H1 (cell line): Measurements from ENCODE around the gene NT5DC1.

Experiments
- EZH2 ChIP-seq: fragments of 200-600 bp; sonication (generic); IDR thresholded peaks from 2 replicates; pipeline ENCODE4 v1.7.1; 2012; ENCODE audit warnings: low read depth, mild to moderate bottlenecking, moderate library complexity, low read length, inconsistent platforms; ENCODE audit not compliant: severe bottlenecking
- KDM5A ChIP-seq: fragments of 200-600 bp; IDR thresholded peaks from 2 replicates; pipeline ENCODE4 v1.7.1; 2012; ENCODE audit warnings: mild to moderate bottlenecking, low read length, inconsistent platforms, mixed read lengths
- POLR2A ChIP-seq, 2 experiments: IDR thresholded peaks; 1 replicate in 1 of 2; 2 replicates in 1 of 2; pipeline ENCODE4 v1.6.1; 2011; ENCODE audit warnings: low read depth in 2 of 2, low read length in 2 of 2, mild to moderate bottlenecking in 2 of 2; ENCODE audit errors: control extremely low read depth in 1 of 2
- POLR2AphosphoS5 ChIP-seq: IDR thresholded peaks from 2 replicates; pipeline ENCODE4 v1.6.1; 2011; ENCODE audit warnings: low read depth, low read length
- RAD21 ChIP-seq, 2 experiments: IDR thresholded peaks in 1 of 2; conservative IDR thresholded peaks in 1 of 2; 2 replicates each; pipeline ENCODE4 v1.6.1; 2011; ENCODE audit warnings: low read depth in 2 of 2, low read length in 2 of 2, improper control_type of control experiment in 1 of 2, inconsistent platforms in 1 of 2, mild to moderate bottlenecking in 1 of 2, moderate library complexity in 1 of 2
- RNF2 ChIP-seq: fragments of 200-900, 300-1000 bp; sonication (generic); IDR thresholded peaks from 2 replicates; pipeline ENCODE4 v1.7.1; 2016; ENCODE audit warnings: borderline replicate concordance, low read depth, mild to moderate bottlenecking, antibody characterized with exemption, low read length; ENCODE audit not compliant: poor library complexity, severe bottlenecking; ENCODE audit errors: missing control alignments
- SIRT6 ChIP-seq: IDR thresholded peaks from one replicate; pipeline ENCODE4 v1.7.1; 2012; ENCODE audit warnings: low read length, inconsistent platforms
- SRF ChIP-seq: IDR thresholded peaks from 2 replicates; pipeline ENCODE4 v1.6.1; 2011; ENCODE audit warnings: mild to moderate bottlenecking, low read depth, low read length, moderate library complexity
- TAF1 ChIP-seq: IDR thresholded peaks from 2 replicates; pipeline ENCODE4 v1.6.1; 2011; ENCODE audit warnings: mild to moderate bottlenecking, low read depth, low read length
- TAF7 ChIP-seq: optimal IDR thresholded peaks from 2 replicates; pipeline ENCODE3; 2011; ENCODE audit warnings: low read depth, mild to moderate bottlenecking, inconsistent platforms, low read length, moderate library complexity, borderline replicate concordance
- ZNF274 ChIP-seq: IDR thresholded peaks from 2 replicates; pipeline ENCODE4 v1.7.0; 2012; ENCODE audit warnings: low read length, borderline replicate concordance; ENCODE audit errors: extremely low read depth
- TF ChIP-seq, protein P1 (sequence below), 3 experiments: IDR thresholded peaks; 1 replicate in 2 of 3; 2 replicates in 1 of 3; pipeline versions ENCODE4 v1.5.1 to v1.6.1; 2011; ENCODE audit warnings: low read length in 3 of 3, mild to moderate bottlenecking in 3 of 3, inconsistent platforms in 2 of 3, low read depth in 1 of 3, moderate library complexity in 1 of 3; ENCODE audit not compliant: insufficient read depth in 1 of 3; ENCODE audit errors: control extremely low read depth in 1 of 3

DNA sequence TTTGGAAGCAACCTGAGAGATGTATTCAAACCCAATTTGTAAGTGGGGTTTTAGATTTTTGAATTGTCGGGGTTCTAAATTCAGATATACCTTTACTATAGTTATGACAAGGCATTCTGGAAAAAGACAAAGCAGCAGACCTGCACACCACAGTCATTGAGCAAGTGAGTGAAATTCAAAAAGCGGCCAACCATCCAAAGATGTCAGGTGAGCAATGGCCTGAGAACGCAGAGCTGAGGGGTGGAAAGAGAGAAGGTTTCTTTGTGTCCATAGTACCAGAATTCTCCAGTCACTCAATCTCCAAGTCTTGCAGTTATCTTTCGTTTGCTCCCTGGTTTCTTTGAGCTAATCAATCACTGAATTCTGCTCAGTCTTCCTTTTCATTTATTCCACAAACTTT lies 38.2 kb upstream of the NT5DC1 start:
- TF ChIP-seq RAD21 (IDR thresholded peaks at IDR 0.05 in 1 of 2, conservative IDR thresholded peaks at IDR 0.05 in 1 of 2; ENCODE audit: low read depth in 2 of 2, low read length in 2 of 2) (no peak), SRF (no peak), EZH2 (no peak), POLR2A (IDR thresholded peaks at IDR 0.05; ENCODE audit: control extremely low read depth in 1 of 2, low read depth in 2 of 2, low read length in 2 of 2) (no peak), POLR2AphosphoS5 (no peak), TAF1 (no peak), RNF2 (no peak), KDM5A (no peak), SIRT6 (no peak), ZNF274 (no peak), TAF7 (no peak)
- TF ChIP-seq, protein P1, sequence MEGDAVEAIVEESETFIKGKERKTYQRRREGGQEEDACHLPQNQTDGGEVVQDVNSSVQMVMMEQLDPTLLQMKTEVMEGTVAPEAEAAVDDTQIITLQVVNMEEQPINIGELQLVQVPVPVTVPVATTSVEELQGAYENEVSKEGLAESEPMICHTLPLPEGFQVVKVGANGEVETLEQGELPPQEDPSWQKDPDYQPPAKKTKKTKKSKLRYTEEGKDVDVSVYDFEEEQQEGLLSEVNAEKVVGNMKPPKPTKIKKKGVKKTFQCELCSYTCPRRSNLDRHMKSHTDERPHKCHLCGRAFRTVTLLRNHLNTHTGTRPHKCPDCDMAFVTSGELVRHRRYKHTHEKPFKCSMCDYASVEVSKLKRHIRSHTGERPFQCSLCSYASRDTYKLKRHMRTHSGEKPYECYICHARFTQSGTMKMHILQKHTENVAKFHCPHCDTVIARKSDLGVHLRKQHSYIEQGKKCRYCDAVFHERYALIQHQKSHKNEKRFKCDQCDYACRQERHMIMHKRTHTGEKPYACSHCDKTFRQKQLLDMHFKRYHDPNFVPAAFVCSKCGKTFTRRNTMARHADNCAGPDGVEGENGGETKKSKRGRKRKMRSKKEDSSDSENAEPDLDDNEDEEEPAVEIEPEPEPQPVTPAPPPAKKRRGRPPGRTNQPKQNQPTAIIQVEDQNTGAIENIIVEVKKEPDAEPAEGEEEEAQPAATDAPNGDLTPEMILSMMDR (IDR thresholded peaks at IDR 0.05; ENCODE audit: control extremely low read depth in 1 of 3, insufficient read depth in 1 of 3, low read depth in 1 of 3, low read length in 3 of 3): no peak
